D721Med (cell line): Measurements from ENCODE around the gene C6orf47.

ENCODE experiments used
- DNase-seq: peaks from one replicate; pipeline ENCODE4 v3.0.0; 2011; ENCODE audit warnings: low spot score; ENCODE audit not compliant: insufficient read length
- FAIRE-seq: peaks from 2 replicates; lab custom pipeline; 2011; peaks lifted over from hg19 to GRCh38; lab: Jason Lieb, UNC
- TF ChIP-seq, protein P1 (sequence below): IDR thresholded peaks from 2 replicates; pipeline ENCODE4 v1.5.1; 2012; ENCODE audit warnings: mild to moderate bottlenecking, control low read depth; ENCODE audit not compliant: insufficient read depth; ENCODE audit errors: missing control alignments

C6orf47 gene

DNA sequence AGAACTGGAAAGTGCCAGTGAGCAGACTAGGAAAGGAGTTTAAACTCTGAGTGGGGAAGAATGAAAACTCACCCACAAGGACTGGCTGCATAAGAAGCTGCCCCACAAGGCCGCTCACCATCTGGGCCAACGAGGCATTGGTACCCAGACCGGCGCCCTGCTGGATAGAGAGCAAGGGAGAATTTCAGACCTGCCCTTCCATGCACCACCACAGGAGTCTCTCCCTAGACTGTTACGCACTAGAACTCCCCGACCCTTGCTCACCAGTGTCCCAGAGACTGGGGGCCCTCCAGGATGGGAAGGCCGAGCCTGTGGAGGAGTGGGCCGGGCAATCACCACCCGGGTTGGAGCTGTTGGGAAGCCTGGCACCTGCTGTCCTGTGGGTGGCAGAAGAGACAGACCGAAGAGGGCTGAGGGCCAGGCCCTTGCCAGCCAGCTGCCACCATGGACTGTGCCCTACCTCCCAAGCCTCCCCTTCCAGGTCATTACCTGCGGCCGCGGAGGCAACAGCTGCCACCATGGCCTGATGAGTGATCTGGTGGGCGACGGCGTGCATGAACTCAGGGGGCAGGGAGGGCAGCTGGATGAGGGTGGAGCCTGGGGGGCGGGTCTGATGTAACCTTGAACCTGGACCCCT, 16.6 kb downstream of the C6orf47 start:
- no peak for DNase-seq
- TF ChIP-seq, protein P1, sequence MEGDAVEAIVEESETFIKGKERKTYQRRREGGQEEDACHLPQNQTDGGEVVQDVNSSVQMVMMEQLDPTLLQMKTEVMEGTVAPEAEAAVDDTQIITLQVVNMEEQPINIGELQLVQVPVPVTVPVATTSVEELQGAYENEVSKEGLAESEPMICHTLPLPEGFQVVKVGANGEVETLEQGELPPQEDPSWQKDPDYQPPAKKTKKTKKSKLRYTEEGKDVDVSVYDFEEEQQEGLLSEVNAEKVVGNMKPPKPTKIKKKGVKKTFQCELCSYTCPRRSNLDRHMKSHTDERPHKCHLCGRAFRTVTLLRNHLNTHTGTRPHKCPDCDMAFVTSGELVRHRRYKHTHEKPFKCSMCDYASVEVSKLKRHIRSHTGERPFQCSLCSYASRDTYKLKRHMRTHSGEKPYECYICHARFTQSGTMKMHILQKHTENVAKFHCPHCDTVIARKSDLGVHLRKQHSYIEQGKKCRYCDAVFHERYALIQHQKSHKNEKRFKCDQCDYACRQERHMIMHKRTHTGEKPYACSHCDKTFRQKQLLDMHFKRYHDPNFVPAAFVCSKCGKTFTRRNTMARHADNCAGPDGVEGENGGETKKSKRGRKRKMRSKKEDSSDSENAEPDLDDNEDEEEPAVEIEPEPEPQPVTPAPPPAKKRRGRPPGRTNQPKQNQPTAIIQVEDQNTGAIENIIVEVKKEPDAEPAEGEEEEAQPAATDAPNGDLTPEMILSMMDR: no peak
- no peak for FAIRE-seq

DNA sequence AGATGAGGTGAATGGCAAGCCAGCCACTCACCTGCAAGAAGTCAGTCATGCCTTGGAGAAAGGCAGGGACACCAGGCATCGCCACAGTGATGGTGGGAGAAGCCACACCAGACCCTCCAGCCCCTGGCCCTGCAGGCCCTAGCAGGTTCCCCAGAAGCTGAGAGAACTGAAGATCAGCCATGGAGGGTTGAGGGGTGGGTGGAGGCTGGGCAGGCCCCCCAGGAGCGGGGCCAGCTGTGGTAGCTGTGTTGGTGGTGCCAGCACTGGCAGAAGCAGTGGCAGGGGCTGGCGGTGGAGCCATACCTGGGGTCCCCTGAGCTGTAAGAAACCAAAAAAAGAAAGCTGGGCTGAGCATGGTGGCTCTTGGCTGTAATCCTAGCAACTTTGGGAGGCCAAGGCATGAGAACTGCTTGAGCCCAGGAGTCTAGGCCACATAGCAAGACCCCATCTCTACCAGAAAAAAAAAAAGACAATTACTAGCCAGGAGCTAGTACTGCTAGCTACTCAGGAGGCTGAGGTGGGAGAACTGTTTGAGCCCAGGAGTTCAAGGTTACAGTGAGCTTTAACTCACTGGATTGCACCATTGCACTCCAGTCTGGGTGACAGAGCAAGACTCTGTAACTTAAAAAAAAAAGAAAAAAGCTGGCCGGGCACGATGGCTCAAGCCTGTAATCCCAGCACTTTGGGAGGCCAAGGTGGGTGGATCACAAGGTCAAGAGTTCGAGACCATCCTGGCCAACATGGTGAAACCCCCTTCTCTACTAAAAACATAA, 17.6 kb downstream of the C6orf47 start:
- DNase-seq: no peak
- no peak for FAIRE-seq
- TF ChIP-seq, protein P1: no peak

DNA sequence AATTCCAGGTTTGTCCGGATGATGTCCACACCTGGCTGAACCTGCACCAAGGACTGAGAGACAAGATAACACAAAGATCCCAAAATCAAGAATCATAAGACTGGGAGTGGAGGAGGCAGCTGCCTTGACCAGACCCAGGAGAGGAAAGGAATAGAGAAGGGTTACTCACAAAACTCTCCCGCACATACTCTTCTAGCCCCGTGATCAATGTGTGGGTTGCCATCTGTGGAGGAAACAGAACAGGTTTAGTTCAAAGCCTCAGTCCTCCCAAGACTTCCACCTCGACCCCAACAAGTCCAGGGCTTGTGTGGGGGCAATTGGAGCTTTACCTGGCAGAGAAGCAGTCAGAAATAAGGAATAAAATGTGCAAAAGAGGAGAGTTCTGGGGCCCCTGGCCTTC, 19.2 kb downstream of the C6orf47 start:
- FAIRE-seq (no peak), DNase-seq (no peak)
- TF ChIP-seq, protein P1: no peak

DNA sequence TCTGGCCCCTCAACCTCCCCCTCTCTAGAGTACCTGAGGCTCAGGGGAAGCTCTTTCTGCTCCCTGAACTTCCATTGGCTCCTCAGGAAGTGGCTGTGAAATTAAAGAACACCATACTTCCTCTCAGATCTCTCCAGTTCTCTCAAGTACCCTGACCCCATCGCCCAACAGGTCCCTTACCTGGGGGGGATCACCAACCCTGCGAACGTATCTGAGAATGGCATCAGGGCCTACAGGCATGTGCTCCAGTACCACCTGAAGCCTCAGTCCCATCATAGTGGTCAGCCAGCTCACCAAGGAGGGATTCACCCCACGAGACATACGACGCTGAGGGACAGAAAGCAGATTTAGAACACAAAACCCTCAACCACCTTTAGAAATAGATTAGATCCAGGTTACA, 20.0 kb downstream of the C6orf47 start:
- TF ChIP-seq, protein P1: no peak
- DNase-seq (no peak), FAIRE-seq (no peak)

DNA sequence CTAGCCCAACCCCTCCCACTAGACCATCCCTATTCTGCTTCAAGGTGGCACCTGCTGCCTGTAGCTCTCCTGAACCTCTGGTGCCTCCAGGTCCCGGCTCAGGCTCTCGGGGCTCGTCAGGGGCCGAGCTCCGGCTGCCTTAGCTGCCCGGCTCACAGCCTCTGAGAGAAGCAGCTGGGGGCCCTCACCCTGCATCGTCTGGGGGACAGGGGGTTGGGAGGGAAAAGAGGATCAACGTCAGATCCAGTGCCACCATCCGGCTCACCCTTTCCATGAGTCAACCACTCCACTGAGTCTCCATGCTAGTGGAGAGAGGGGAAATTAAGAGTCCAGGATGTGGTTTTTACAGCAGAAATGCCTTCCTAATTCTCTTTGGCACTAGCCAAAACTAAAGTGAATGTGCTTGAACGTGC, 21.1 kb downstream of the C6orf47 start:
- TF ChIP-seq, protein P1: no peak
- DNase-seq: no peak
- no peak for FAIRE-seq

DNA sequence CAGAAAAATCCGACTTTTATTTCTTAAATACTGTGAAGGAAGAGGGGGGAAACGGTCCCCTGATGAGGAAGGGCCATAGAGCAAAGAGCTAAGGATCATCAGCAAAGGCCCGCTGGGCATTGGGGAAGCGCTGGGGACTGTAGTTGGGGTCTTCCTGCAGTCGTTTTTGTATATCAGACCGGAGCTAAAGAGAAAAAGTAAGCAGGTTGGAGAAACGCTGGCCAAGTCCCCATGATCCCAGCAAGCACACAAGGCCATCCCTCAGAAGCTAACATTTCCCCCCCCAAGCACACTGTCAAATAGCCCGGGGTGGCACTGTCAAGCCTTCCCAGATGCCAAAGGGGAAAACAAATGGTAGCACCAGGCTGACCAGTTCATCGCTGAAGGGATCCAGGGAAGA, 21.5 kb downstream of the C6orf47 start:
- TF ChIP-seq, protein P1: no peak
- no peak for DNase-seq
- no peak for FAIRE-seq
